Ishikawa (cell line): ENCODE data around the gene SLC25A34.
A peak's percentile ranks its signal among the peaks of the same experiment; 100 is the strongest.

Experiments used
- CEBPB ChIP-seq: IDR thresholded peaks from 2 replicates; pipeline ENCODE4 v1.6.1; 2012
- CREB1 ChIP-seq: IDR thresholded peaks from 2 replicates; pipeline ENCODE4 v1.6.1; 2012; ENCODE audit warnings: low read depth
- EGR1 ChIP-seq: IDR thresholded peaks from 2 replicates; pipeline ENCODE4 v1.6.1; 2012
- EP300 ChIP-seq: IDR thresholded peaks from 2 replicates; pipeline ENCODE4 v1.6.1; 2012; ENCODE audit warnings: borderline replicate concordance
- FOXM1 ChIP-seq: IDR thresholded peaks from 2 replicates; pipeline ENCODE4 v1.6.1; 2012; ENCODE audit warnings: low read depth, borderline replicate concordance
- NFIC ChIP-seq: IDR thresholded peaks from 2 replicates; pipeline ENCODE4 v1.6.1; 2012
- RAD21 ChIP-seq: IDR thresholded peaks from 2 replicates; pipeline ENCODE4 v1.6.1; 2012; ENCODE audit warnings: low read depth
- TAF1 ChIP-seq: IDR thresholded peaks from 2 replicates; pipeline ENCODE4 v1.6.1; 2012; ENCODE audit warnings: low read depth, mild to moderate bottlenecking
- TCF12 ChIP-seq: IDR thresholded peaks from 2 replicates; pipeline ENCODE4 v1.6.1; 2012; ENCODE audit warnings: low read depth
- TEAD4 ChIP-seq: IDR thresholded peaks from 2 replicates; pipeline ENCODE4 v1.6.1; 2012
- YY1 ChIP-seq: IDR thresholded peaks from 2 replicates; pipeline ENCODE4 v1.6.1; 2012; ENCODE audit warnings: low read depth
- ZBTB7A ChIP-seq: IDR thresholded peaks from 2 replicates; pipeline ENCODE4 v1.6.1; 2012; ENCODE audit warnings: low read depth
- TF ChIP-seq, protein P1 (sequence below): IDR thresholded peaks from 2 replicates; pipeline ENCODE4 v1.6.1; 2012
- TF ChIP-seq, protein P2 (sequence below): IDR thresholded peaks from 2 replicates; pipeline ENCODE4 v1.6.1; 2012; ENCODE audit warnings: low read depth, mild to moderate bottlenecking
- TF ChIP-seq, protein P3 (sequence below): IDR thresholded peaks from 2 replicates; pipeline ENCODE4 v1.6.1; 2012

Gene SLC25A34

DNA sequence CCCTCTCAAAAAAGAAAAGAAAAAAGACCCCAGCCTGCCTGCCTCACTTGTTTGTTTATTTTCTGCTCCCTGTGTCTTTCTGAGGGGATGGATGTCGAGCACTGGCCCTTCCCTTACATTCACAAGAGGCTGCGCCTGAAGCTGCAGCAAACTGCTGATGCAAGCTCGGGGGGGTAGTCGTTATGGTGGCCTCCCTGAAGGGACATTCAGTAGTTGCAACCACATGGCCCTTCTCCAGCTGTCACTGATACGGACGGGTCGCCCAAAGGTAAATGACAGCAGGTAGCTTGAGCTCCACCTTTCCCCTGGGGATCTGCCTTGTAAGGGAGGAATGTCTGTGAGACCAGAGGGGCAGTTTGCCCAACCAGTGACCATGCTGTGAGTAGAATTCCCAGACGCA, 34.3 kb upstream of the SLC25A34 start:
- TF ChIP-seq TCF12 (no peak), EGR1 (no peak), CREB1 (no peak)

DNA sequence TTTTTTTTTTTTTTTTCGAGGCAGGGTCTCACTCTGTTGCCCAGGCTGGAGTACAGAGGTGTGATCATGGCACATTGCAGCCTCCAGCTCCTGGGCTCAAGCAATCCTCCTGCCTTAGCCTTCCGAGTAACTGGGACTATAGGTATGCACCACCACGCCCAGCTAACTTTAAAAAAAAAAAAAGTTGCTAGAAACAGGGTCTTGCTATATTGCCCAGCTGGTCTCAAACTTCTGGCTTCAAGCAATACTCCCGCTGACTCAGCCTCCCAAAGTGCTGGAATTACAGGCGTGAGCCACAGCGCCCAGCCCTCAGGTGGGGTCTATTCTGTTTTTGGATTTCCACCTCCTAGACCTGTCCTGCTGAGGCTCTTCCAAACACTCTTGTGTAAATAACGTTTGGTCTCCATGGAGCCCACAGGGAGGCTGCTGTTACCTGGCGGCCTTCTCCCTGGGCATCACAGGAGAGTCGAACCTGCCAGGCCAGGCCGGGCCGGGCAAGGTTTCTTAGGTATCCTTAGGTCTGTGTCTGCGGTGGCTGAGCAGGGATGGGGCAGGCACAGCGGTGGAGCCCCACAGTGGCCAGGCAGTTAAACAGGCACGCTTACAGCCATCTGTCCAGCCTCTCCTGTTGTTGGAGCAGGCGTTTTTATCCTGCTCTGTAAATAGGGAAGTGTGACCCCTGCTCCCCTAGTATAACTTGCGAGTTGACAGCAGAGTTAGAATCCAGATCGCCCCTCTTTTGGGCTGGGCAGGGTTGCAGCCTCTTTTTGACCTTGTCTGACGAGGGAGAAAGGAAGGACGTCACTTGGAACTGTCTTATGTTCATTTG, 33.1 kb upstream of the SLC25A34 start:
- TF ChIP-seq, protein P1, sequence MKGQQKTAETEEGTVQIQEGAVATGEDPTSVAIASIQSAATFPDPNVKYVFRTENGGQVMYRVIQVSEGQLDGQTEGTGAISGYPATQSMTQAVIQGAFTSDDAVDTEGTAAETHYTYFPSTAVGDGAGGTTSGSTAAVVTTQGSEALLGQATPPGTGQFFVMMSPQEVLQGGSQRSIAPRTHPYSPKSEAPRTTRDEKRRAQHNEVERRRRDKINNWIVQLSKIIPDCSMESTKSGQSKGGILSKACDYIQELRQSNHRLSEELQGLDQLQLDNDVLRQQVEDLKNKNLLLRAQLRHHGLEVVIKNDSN = no peak
- TF ChIP-seq RAD21 = peak; percentile 25; the same call in 1 of the 2 replicates

DNA sequence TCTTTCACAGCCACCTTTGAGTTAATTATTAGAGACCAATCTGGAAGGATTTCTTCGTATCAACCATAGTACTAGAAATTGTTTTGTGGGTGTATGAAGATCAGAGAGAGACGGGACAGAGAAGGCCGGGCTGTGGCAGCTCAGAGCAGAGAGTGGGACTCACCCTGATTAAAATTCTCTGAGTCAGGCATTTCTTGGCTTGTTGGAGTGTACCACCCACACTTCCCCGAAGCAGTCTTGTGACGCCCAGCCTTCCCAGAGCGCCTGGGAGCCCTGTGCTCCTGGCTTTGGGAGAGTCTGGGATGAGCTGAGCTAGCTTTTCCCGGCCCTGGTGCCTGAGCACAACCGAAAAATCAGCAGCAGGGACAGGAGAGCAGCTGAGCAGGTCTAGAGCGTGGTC, 32.5 kb upstream of the SLC25A34 start:
- TF ChIP-seq ZBTB7A = no peak
- no peak for TF ChIP-seq RAD21
- TF ChIP-seq TEAD4 = no peak

DNA sequence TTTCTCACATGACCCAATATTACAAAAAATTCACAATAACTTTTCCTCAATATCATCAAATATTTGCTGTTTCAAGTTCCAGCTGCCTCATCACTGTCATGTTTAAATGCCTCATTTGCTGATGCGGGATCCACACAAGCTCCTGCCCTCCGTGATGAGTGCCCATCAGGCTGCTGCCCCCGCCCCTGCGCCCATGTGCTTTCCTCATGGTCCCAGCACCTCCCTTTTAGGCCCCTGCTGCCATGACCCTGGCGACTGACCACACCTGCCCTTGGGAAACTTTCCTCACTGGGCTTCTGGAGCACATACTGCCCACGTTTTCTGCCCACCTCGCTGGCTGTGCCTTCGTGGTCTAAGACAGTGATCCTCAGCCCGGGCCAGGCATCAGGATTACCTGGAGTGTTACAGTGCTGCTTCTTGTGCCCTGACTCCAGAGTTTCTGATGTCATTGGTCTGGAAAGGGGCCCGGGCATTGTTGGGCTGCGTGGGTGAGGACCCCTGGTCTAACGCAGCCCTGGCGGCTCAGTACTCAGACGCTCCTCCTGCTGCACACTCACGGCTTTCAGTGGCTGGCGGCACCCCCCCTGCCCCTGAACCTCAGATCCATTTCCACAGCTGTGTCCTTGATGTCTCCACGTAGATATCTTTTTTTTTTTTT, 31.4 kb upstream of the SLC25A34 start:
- TF ChIP-seq YY1 = no peak
- TF ChIP-seq CEBPB = no peak
- TF ChIP-seq FOXM1 = no peak
- no peak for TF ChIP-seq NFIC
- no peak for TF ChIP-seq EP300
- no peak for TF ChIP-seq EGR1
- TF ChIP-seq, protein P2, sequence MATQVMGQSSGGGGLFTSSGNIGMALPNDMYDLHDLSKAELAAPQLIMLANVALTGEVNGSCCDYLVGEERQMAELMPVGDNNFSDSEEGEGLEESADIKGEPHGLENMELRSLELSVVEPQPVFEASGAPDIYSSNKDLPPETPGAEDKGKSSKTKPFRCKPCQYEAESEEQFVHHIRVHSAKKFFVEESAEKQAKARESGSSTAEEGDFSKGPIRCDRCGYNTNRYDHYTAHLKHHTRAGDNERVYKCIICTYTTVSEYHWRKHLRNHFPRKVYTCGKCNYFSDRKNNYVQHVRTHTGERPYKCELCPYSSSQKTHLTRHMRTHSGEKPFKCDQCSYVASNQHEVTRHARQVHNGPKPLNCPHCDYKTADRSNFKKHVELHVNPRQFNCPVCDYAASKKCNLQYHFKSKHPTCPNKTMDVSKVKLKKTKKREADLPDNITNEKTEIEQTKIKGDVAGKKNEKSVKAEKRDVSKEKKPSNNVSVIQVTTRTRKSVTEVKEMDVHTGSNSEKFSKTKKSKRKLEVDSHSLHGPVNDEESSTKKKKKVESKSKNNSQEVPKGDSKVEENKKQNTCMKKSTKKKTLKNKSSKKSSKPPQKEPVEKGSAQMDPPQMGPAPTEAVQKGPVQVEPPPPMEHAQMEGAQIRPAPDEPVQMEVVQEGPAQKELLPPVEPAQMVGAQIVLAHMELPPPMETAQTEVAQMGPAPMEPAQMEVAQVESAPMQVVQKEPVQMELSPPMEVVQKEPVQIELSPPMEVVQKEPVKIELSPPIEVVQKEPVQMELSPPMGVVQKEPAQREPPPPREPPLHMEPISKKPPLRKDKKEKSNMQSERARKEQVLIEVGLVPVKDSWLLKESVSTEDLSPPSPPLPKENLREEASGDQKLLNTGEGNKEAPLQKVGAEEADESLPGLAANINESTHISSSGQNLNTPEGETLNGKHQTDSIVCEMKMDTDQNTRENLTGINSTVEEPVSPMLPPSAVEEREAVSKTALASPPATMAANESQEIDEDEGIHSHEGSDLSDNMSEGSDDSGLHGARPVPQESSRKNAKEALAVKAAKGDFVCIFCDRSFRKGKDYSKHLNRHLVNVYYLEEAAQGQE = no peak
- TF ChIP-seq TCF12 = no peak
- TF ChIP-seq, protein P1 = no peak
- no peak for TF ChIP-seq TAF1
- no peak for TF ChIP-seq CREB1
- no peak for TF ChIP-seq RAD21
- TF ChIP-seq ZBTB7A = no peak
- no peak for TF ChIP-seq TEAD4
- TF ChIP-seq, protein P3, sequence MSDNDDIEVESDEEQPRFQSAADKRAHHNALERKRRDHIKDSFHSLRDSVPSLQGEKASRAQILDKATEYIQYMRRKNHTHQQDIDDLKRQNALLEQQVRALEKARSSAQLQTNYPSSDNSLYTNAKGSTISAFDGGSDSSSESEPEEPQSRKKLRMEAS = no peak

DNA sequence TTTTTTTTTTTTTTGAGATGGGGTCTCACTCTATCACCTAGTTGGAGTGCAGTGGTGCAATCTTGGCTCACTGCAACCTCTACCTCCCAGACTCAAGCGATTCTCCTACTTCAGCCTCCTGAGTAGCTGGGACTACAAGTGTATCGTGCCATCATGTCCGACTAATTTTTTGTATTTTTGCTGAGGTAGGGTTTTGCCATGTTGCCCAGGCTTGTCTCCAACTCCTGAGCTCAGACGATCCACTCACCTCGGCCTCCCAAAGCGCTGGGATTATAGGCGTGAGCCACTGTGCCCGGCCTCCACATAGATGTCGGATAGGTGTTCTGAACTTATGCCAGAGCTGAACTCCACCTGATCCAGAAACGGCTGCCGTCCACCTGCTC, 30.9 kb upstream of the SLC25A34 start:
- no peak for TF ChIP-seq ZBTB7A
- no peak for TF ChIP-seq CEBPB
- TF ChIP-seq, protein P3 = no peak
- TF ChIP-seq, protein P1 = no peak
- no peak for TF ChIP-seq CREB1
- no peak for TF ChIP-seq EP300
- TF ChIP-seq RAD21 = no peak
- no peak for TF ChIP-seq YY1
- no peak for TF ChIP-seq EGR1
- no peak for TF ChIP-seq NFIC
- TF ChIP-seq TCF12 = no peak
- TF ChIP-seq FOXM1 = no peak
- no peak for TF ChIP-seq TEAD4
- TF ChIP-seq, protein P2 = no peak
- TF ChIP-seq TAF1 = no peak

DNA sequence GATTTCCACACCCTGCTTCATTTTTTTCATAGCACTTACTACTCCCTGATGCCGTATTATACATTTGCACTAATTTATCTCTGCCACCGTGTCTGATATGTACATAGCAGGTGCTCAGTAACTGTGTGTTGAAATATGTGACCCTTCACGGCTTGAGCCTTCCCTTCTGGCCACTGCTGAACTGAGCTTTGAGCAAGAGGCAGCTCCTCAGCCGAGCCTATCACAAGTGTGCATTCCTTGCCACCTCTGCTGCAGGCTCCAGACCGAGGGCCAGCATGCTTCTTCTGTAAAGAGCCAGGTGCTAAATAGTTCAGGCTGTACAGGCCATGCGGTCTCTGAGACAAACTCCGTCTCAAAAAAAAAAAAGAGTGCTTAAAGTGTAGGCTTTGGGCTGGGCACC, 29.3 kb upstream of the SLC25A34 start:
- TF ChIP-seq TCF12 (no peak), EP300 (no peak), CEBPB (no peak), YY1 (no peak), CREB1 (no peak), FOXM1 (no peak)
- TF ChIP-seq, protein P3 = no peak
- TF ChIP-seq, protein P2 = no peak
